Measurements from ENCODE around the gene RDH13.

RDH13 gene

DNA sequence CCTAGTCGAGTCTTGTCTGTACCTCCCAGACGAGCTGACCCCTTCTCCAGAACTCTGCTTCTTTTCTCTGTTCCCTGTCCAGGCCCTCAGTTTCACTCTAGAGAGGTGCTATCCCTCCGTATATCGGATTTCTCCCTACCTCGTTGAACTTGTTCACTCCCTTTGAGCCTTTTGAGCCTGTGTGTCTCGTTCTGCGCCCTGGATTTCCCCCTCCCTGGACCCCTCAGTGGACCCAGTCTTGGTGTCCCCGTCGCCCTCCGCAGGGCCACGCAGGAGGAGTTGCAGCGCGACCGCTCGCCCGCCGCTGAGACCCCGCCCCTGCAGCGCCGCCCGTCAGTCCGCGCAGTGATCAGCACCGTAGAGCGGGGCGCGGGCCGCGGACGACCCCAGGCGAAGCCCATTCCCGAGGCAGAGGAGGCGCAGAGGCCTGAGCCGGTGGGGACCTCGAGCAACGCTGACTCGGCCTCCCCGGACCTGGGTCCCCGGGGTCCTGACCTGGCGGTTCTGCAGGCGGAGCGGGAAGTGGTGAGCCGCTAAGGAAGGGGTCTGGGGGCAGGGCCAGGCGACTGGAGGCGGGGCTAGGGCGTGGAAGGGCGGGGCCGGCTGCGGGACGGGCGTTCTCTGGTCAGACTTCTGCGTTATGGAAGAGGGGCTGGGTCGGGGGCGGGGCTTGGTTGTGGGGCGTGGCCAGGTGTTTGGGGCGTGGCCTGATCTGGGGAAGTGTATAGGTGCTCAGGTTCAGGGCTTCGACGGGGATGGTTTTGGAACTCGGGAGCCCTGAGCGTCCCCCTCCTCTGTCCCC is 18.2 kb upstream of the RDH13 start:
- TF ChIP-seq FOXM1 (IDR thresholded peaks at IDR 0.05; ENCODE audit: borderline replicate concordance, low read depth) (no peak), EGR1 (IDR thresholded peaks at IDR 0.05) (no peak), TAF1 (IDR thresholded peaks at IDR 0.05; ENCODE audit: low read depth) (no peak), CREB1 (IDR thresholded peaks at IDR 0.05; ENCODE audit: low read depth) (no peak), TCF12 (IDR thresholded peaks at IDR 0.05; ENCODE audit: low read depth) (no peak), ZBTB7A (IDR thresholded peaks at IDR 0.05; ENCODE audit: low read depth) (no peak), EP300 (IDR thresholded peaks at IDR 0.05; ENCODE audit: borderline replicate concordance) (no peak), CEBPB (IDR thresholded peaks at IDR 0.05) (no peak), TEAD4 (IDR thresholded peaks at IDR 0.05) (no peak), NFIC (IDR thresholded peaks at IDR 0.05) (no peak), RAD21 (IDR thresholded peaks at IDR 0.05; ENCODE audit: low read depth) (no peak), YY1 (IDR thresholded peaks at IDR 0.05; ENCODE audit: low read depth) (no peak)
- TF ChIP-seq, protein P1, sequence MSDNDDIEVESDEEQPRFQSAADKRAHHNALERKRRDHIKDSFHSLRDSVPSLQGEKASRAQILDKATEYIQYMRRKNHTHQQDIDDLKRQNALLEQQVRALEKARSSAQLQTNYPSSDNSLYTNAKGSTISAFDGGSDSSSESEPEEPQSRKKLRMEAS (IDR thresholded peaks at IDR 0.05): no peak
- TF ChIP-seq, protein P2, sequence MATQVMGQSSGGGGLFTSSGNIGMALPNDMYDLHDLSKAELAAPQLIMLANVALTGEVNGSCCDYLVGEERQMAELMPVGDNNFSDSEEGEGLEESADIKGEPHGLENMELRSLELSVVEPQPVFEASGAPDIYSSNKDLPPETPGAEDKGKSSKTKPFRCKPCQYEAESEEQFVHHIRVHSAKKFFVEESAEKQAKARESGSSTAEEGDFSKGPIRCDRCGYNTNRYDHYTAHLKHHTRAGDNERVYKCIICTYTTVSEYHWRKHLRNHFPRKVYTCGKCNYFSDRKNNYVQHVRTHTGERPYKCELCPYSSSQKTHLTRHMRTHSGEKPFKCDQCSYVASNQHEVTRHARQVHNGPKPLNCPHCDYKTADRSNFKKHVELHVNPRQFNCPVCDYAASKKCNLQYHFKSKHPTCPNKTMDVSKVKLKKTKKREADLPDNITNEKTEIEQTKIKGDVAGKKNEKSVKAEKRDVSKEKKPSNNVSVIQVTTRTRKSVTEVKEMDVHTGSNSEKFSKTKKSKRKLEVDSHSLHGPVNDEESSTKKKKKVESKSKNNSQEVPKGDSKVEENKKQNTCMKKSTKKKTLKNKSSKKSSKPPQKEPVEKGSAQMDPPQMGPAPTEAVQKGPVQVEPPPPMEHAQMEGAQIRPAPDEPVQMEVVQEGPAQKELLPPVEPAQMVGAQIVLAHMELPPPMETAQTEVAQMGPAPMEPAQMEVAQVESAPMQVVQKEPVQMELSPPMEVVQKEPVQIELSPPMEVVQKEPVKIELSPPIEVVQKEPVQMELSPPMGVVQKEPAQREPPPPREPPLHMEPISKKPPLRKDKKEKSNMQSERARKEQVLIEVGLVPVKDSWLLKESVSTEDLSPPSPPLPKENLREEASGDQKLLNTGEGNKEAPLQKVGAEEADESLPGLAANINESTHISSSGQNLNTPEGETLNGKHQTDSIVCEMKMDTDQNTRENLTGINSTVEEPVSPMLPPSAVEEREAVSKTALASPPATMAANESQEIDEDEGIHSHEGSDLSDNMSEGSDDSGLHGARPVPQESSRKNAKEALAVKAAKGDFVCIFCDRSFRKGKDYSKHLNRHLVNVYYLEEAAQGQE (IDR thresholded peaks at IDR 0.05; ENCODE audit: low read depth): no peak
- TF ChIP-seq, protein P3, sequence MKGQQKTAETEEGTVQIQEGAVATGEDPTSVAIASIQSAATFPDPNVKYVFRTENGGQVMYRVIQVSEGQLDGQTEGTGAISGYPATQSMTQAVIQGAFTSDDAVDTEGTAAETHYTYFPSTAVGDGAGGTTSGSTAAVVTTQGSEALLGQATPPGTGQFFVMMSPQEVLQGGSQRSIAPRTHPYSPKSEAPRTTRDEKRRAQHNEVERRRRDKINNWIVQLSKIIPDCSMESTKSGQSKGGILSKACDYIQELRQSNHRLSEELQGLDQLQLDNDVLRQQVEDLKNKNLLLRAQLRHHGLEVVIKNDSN (IDR thresholded peaks at IDR 0.05): no peak

DNA sequence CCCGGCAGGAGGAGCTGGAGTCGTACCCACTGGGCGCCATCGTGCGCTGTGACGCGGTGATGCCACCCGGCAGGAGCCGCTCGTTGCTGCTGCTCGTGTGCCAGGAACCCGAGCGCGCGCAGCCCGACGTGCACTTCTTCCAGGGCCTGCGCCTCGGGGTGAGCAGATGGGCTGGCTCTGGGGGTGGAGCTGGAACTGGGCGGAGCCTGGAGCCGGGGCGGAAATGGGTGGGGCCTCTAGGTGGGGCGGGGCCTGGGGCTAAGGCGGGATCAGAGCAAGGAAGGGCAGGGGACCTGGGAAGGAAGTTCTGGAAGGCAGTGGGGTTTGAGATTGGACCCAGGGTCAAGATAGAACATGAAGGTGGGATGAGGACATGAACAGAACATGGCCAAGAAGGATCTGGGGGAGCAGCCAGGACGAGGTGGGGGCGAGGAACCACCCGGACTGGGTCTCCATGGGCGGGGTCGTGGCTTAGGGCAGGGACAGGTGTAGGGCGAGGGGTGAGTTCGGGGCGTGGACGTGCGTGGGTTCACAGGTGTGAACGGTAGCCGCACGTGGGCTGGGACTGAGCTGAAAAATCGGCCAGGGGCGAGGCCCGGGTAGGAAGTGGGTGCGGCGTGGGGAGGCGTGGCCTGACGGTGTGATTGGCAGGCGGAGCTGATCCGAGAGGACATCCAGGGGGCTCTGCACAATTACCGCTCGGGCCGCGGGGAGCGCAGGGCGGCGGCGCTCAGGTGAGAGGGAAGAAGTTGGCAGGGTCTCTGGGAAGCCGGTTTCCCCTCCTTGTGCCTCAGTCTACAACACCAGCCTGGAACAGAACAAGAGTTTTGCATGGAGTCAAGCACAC is 17.4 kb upstream of the RDH13 start:
- TF ChIP-seq EP300 (IDR thresholded peaks at IDR 0.05; ENCODE audit: borderline replicate concordance) (no peak), YY1 (IDR thresholded peaks at IDR 0.05; ENCODE audit: low read depth) (peak; percentile 54; the same call in 1 of the 2 replicates), TAF1 (IDR thresholded peaks at IDR 0.05; ENCODE audit: low read depth) (peak; percentile 39; the same call in 1 of the 2 replicates), TEAD4 (IDR thresholded peaks at IDR 0.05) (no peak), CEBPB (IDR thresholded peaks at IDR 0.05) (no peak), NFIC (IDR thresholded peaks at IDR 0.05) (peak; percentile 37; the same call in 1 of the 2 replicates), FOXM1 (IDR thresholded peaks at IDR 0.05; ENCODE audit: borderline replicate concordance, low read depth) (no peak), ZBTB7A (IDR thresholded peaks at IDR 0.05; ENCODE audit: low read depth) (0 out of 2 replicates have a peak, but pooled peaks have one; percentile 19), TCF12 (IDR thresholded peaks at IDR 0.05; ENCODE audit: low read depth) (no peak), RAD21 (IDR thresholded peaks at IDR 0.05; ENCODE audit: low read depth) (no peak), CREB1 (IDR thresholded peaks at IDR 0.05; ENCODE audit: low read depth) (no peak), EGR1 (IDR thresholded peaks at IDR 0.05) (no peak)
- TF ChIP-seq, protein P3 (IDR thresholded peaks at IDR 0.05): peak; percentile 35; the same call in 1 of the 2 replicates
- TF ChIP-seq, protein P1 (IDR thresholded peaks at IDR 0.05): peak; percentile 95
- TF ChIP-seq, protein P2 (IDR thresholded peaks at IDR 0.05; ENCODE audit: low read depth): no peak

DNA sequence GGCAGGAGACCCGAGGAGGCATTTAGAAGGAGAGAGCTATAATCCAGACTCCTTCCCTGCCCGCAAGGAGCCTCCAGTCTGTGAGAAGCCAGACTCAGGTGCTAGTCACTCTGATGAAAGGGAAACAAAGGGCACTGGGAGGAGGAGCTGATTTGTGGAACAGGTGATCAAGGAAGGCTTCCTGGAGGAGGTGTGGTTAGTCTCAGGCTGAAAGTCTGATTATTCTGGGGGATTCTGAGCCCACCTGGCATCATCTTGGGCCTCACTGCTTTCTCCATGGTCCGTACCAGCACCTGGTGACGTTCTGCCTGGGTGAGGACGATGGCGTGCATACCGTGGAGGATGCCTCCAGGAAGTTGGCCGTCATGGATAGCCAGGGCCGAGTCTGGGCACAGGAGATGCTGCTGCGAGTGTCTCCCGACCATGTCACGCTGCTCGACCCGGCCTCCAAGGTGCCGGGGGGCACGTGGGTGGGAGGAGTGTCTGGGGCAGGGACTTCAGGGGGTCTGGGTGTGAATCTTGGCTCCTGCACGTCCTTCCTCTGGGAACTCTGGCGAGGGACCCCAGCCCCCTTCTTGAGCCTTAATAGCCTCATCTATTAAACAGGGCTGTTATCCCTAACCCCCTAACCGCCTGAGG is 16.6 kb upstream of the RDH13 start:
- TF ChIP-seq YY1 (IDR thresholded peaks at IDR 0.05; ENCODE audit: low read depth) (no peak), EP300 (IDR thresholded peaks at IDR 0.05; ENCODE audit: borderline replicate concordance) (no peak), TCF12 (IDR thresholded peaks at IDR 0.05; ENCODE audit: low read depth) (no peak), RAD21 (IDR thresholded peaks at IDR 0.05; ENCODE audit: low read depth) (no peak), ZBTB7A (IDR thresholded peaks at IDR 0.05; ENCODE audit: low read depth) (no peak), FOXM1 (IDR thresholded peaks at IDR 0.05; ENCODE audit: borderline replicate concordance, low read depth) (no peak), NFIC (IDR thresholded peaks at IDR 0.05) (no peak), TEAD4 (IDR thresholded peaks at IDR 0.05) (no peak), TAF1 (IDR thresholded peaks at IDR 0.05; ENCODE audit: low read depth) (no peak), CREB1 (IDR thresholded peaks at IDR 0.05; ENCODE audit: low read depth) (no peak), CEBPB (IDR thresholded peaks at IDR 0.05) (no peak), EGR1 (IDR thresholded peaks at IDR 0.05) (no peak)
- TF ChIP-seq, protein P2 (IDR thresholded peaks at IDR 0.05; ENCODE audit: low read depth): no peak
- TF ChIP-seq, protein P3 (IDR thresholded peaks at IDR 0.05): no peak
- TF ChIP-seq, protein P1 (IDR thresholded peaks at IDR 0.05): no peak
